Keratinocyte (primary cell): ENCODE results near the gene HECTD1. TPM values are rescaled to one million over a fixed set of nuclear protein-coding genes. Genes with fewer than 3 reads are reported as not detected.

Experiments used
- DNase-seq: peaks from one replicate; pipeline ENCODE4 v3.0.0-alpha.2; 2011; ENCODE audit warnings: low read depth, missing footprints, low spot score
- FAIRE-seq: peaks from 2 replicates; lab custom pipeline; 2011; peaks lifted over from hg19 to GRCh38; lab: Jason Lieb, UNC
- H2AFZ ChIP-seq: 2 replicates; pipeline ENCODE4 v1.6.0; 2012; ENCODE audit warnings: low read length, control low read depth, inconsistent platforms; ENCODE audit not compliant: control insufficient read depth
- H3K27ac ChIP-seq: 2 replicates; pipeline ENCODE4 v1.5.1; 2011; ENCODE audit warnings: low read length; ENCODE audit not compliant: control insufficient read depth, insufficient read depth
- H3K27me3 ChIP-seq: 3 replicates; pipeline ENCODE4 v1.6.0; 2011; ENCODE audit warnings: low read length; ENCODE audit not compliant: control insufficient read depth, insufficient read depth; ENCODE audit errors: extremely low read depth
- H3K36me3 ChIP-seq, 2 experiments: 2 replicates in 1 of 2; 3 replicates in 1 of 2; pipeline ENCODE4 v1.5.1; 2011; ENCODE audit warnings: low read length in 2 of 2, mild to moderate bottlenecking in 1 of 2; ENCODE audit not compliant: control insufficient read depth in 2 of 2, insufficient read depth in 2 of 2; ENCODE audit errors: extremely low read depth in 1 of 2
- H3K4me1 ChIP-seq: 3 replicates; pipeline ENCODE4 v1.5.1; 2011; ENCODE audit warnings: low read length; ENCODE audit not compliant: control insufficient read depth, insufficient read depth; ENCODE audit errors: extremely low read depth
- H3K4me2 ChIP-seq: 3 replicates; pipeline ENCODE4 v1.6.0; 2011; ENCODE audit warnings: low read depth, low read length; ENCODE audit not compliant: control insufficient read depth, insufficient read depth; ENCODE audit errors: extremely low read depth
- H3K4me3 ChIP-seq, 3 experiments: fragments of 200-600 bp in 1 of 3; sonication (generic) in 1 of 3; 2 replicates in 2 of 3; 3 replicates in 1 of 3; pipeline ENCODE4 v1.5.1; 2011 to 2016; ENCODE audit warnings: low read length in 3 of 3, mild to moderate bottlenecking in 3 of 3, control low read depth in 2 of 3, inconsistent platforms in 1 of 3, low read depth in 1 of 3, mixed read lengths in 1 of 3, mixed run types in 1 of 3, moderate library complexity in 1 of 3; ENCODE audit not compliant: control insufficient read depth in 2 of 3, insufficient read depth in 2 of 3; ENCODE audit errors: extremely low read depth in 1 of 3
- H3K79me2 ChIP-seq: 2 replicates; pipeline ENCODE4 v1.6.0; 2012; ENCODE audit warnings: low read length; ENCODE audit not compliant: control insufficient read depth, insufficient read depth
- H3K9ac ChIP-seq: 3 replicates; pipeline ENCODE4 v1.6.0; 2011; ENCODE audit warnings: low read length; ENCODE audit not compliant: control insufficient read depth, insufficient read depth; ENCODE audit errors: extremely low read depth
- H3K9me1 ChIP-seq: 3 replicates; pipeline ENCODE4 v1.6.0; 2011; ENCODE audit warnings: low read length; ENCODE audit not compliant: control insufficient read depth, insufficient read depth; ENCODE audit errors: extremely low read depth
- H3K9me3 ChIP-seq: 2 replicates; pipeline ENCODE4 v1.5.1; 2012; ENCODE audit warnings: low read depth, low read length; ENCODE audit not compliant: control insufficient read depth
- H4K20me1 ChIP-seq: 3 replicates; pipeline ENCODE4 v1.6.0; 2011; ENCODE audit warnings: low read length; ENCODE audit not compliant: control insufficient read depth, insufficient read depth; ENCODE audit errors: extremely low read depth
- CTCF ChIP-seq, 3 experiments: IDR thresholded peaks in 1 of 3; conservative IDR thresholded peaks in 1 of 3; optimal IDR thresholded peaks in 1 of 3; 2 replicates in 2 of 3; 3 replicates in 1 of 3; pipeline versions ENCODE3 to v1.5.1; 2011; ENCODE audit warnings: low read length in 3 of 3, mild to moderate bottlenecking in 3 of 3, moderate library complexity in 2 of 3, control low read depth in 1 of 3, inconsistent platforms in 1 of 3; ENCODE audit not compliant: insufficient read depth in 2 of 3; ENCODE audit errors: extremely low read depth in 1 of 3
- EZH2 ChIP-seq: IDR thresholded peaks from one replicate; pipeline ENCODE4 v1.6.1; 2012; ENCODE audit warnings: inconsistent platforms, mild to moderate bottlenecking, low read length, moderate library complexity
- dilution Hi-C: fragments of 300-500 bp; cut with MboI; formaldehyde crosslinking; loops from one replicate; pipeline ENCODE4 v1.7.0; 2020; ENCODE audit warnings: low sequenced_read_pairs; ENCODE audit not compliant: extremely low pct_ligation_motif_present
- polyA plus RNA-seq, 5 experiments: library from polyadenylated mRNA; depleted of rRNA in 3 of 5; stranded (reverse) in 3 of 5; stranded (forward) in 1 of 5; unstranded in 1 of 5; fragments of >200 nt; gene quantifications; 1 replicate in 1 of 5; 2 replicates in 3 of 5; 3 replicates in 1 of 5; pipeline versions ENCODE4 v1.2.1 to v1.2.3, GENCODE V29; 2011 to 2012; ENCODE audit warnings: missing spikeins in 2 of 5, low read depth in 1 of 5, low replicate concordance in 1 of 5

HECTD1 gene
- polyA plus RNA-seq, 1 donor (not counting 4 experiments of a cell fraction or from before 2014, with no cell fraction given): 94.8 TPM

DNA sequence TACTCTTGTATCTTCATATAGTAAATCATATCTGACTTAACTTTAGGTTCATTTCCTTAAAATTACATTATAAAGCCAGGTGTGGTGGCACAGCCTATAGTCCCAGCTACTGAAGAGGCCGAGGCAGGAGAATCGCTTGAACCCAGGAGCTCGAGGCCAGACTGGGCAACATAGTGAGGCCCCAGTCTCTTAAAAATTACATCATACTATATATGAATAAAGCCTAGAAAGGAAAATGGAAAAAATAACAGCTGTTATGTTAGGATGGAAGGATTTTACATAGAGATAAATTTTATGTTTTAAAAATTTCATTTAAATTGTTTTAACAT is 4.2 kb downstream of the HECTD1 start:
- H3K4me3 ChIP-seq: no peak overlapping the region
- TF ChIP-seq CTCF (optimal IDR thresholded peaks at IDR 0.05 in 1 of 3, IDR thresholded peaks at IDR 0.05 in 1 of 3, conservative IDR thresholded peaks at IDR 0.05 in 1 of 3; ENCODE audit: extremely low read depth in 1 of 3, insufficient read depth in 2 of 3, low read length in 3 of 3): no peak
- no peak for TF ChIP-seq EZH2

GRCh38 chr14:31201111-31201510 is 6.5 kb downstream of the HECTD1 start:
- Histone ChIP-seq H3K9me1 (no peaks in the 10 kb centered on the region), H3K27ac (no peak overlapping the region), H3K9ac (no peak overlapping the region), H3K27me3 (no peaks in the 10 kb centered on the region), H3K36me3 (peaks cover 1 to 19% of the 10 kb centered on the region in 2 experiments), H3K4me1 (peaks cover 17% of the 10 kb centered on the region), H3K4me3 (no peak overlapping the region), H2AFZ (no peak overlapping the region), H3K9me3 (no peaks in the 10 kb centered on the region), H3K79me2 (peaks cover 84% of the 10 kb centered on the region), H3K4me2 (no peak overlapping the region), H4K20me1 (peaks cover 10% of the 10 kb centered on the region)
- FAIRE-seq: no peak
- dilution Hi-C loops: no loop called here
- no peak for DNase-seq
- no peak for TF ChIP-seq EZH2
- TF ChIP-seq CTCF (optimal IDR thresholded peaks at IDR 0.05 in 1 of 3, IDR thresholded peaks at IDR 0.05 in 1 of 3, conservative IDR thresholded peaks at IDR 0.05 in 1 of 3; ENCODE audit: extremely low read depth in 1 of 3, insufficient read depth in 2 of 3, low read length in 3 of 3): no peak

More for the DNA sequence above, 4.2 kb downstream of the HECTD1 start:
- dilution Hi-C loops: no loop called here
- peaks cover 12% of the 10 kb centered on the region for H3K4me1 ChIP-seq
- no peak overlapping the region for H2AFZ ChIP-seq
- no peaks in the 10 kb centered on the region for H3K9me1 ChIP-seq
- H3K79me2 ChIP-seq: peaks cover 75% of the 10 kb centered on the region
- H3K4me2 ChIP-seq: no peak overlapping the region
- DNase-seq: no peak
- H3K27ac ChIP-seq: no peak overlapping the region
- H4K20me1 ChIP-seq: peaks cover 10% of the 10 kb centered on the region
- H3K36me3 ChIP-seq: peaks cover 1 to 19% of the 10 kb centered on the region in 2 experiments
- no peaks in the 10 kb centered on the region for H3K27me3 ChIP-seq
- no peak for FAIRE-seq
- no peak overlapping the region for H3K9ac ChIP-seq
- H3K9me3 ChIP-seq: no peaks in the 10 kb centered on the region
